Heart right ventricle (tissue), 16 donors: ENCODE measurements around the gene SPECC1. TPM values are rescaled to one million over a fixed set of nuclear protein-coding genes. Genes with fewer than 3 reads are reported as not detected.

ENCODE experiments used
- ATAC-seq, 8 donors: fragments of 200-7000 bp; cut with Tn5 transposase; one replicate each; pipeline ENCODE4 v1.9.1; 2020; ENCODE audit warnings: mild to moderate bottlenecking in 8 of 8, moderate library complexity in 8 of 8, moderate number of reproducible peaks in 1 of 8
- DNase-seq, 2 donors: peaks; one replicate each; pipeline ENCODE4 v3.0.0-alpha.2; 2020
- H3K27ac ChIP-seq, 10 donors: fragments of 200-600 bp; sonication (generic) in 2 of 10; one replicate each; pipeline versions ENCODE4 v1.5.0 to v1.8.0; 2020 to 2022; ENCODE audit warnings: mild to moderate bottlenecking in 3 of 10
- H3K27me3 ChIP-seq, 7 donors: fragments of 200-600 bp; one replicate each; pipeline ENCODE4 v1.8.0; 2021 to 2022; ENCODE audit warnings: mild to moderate bottlenecking in 2 of 7
- H3K36me3 ChIP-seq, 9 donors: fragments of 200-600 bp; sonication (generic) in 1 of 9; one replicate each; pipeline versions ENCODE4 v1.5.0 to v1.8.0; 2020 to 2022; ENCODE audit warnings: mild to moderate bottlenecking in 2 of 9
- H3K4me1 ChIP-seq, 9 donors: fragments of 200-600 bp; sonication (generic) in 1 of 9; one replicate each; pipeline versions ENCODE4 v1.5.0 to v1.8.0; 2020 to 2022; ENCODE audit warnings: mild to moderate bottlenecking in 4 of 9
- H3K4me3 ChIP-seq, 10 donors: fragments of 200-600 bp; sonication (generic) in 2 of 10; one replicate each; pipeline versions ENCODE4 v1.5.0 to v1.8.0; 2020 to 2022; ENCODE audit warnings: mild to moderate bottlenecking in 7 of 10, moderate library complexity in 2 of 10
- H3K9me3 ChIP-seq, 11 donors: fragments of 200-600 bp in 10 of 11; sonication (generic) in 2 of 11; one replicate each; pipeline versions ENCODE4 v1.5.0 to v1.8.0; 2013 to 2022; ENCODE audit warnings: mild to moderate bottlenecking in 2 of 11, control low read depth in 1 of 11, moderate library complexity in 1 of 11
- CTCF ChIP-seq, 9 donors: fragments of 200-600 bp; sonication (generic) in 2 of 9; IDR thresholded peaks; one replicate each; pipeline versions ENCODE4 v1.5.0 to v1.8.0; 2021 to 2022; ENCODE audit warnings: antibody characterized with exemption in 9 of 9, mild to moderate bottlenecking in 5 of 9, moderate library complexity in 1 of 9
- WGBS, 2 donors: extraction: QIAGEN DNeasy Blood & Tissue Kit; methylation state at CpG; one replicate each; pipeline ENCODE4 v1.1.7; 2013; ENCODE audit warnings: inconsistent platforms in 1 of 2; 5-methylcytosine and 5-hydroxymethylcytosine counted together
- intact Hi-C, 10 donors: fragments of 100-400 bp; cut with DNase I; formaldehyde crosslinking; loops; one replicate each; pipeline versions ENCODE4 v1.11.1 to v1.14.2; 2022
- polyA plus RNA-seq, 2 donors: library from polyadenylated mRNA; stranded (reverse); fragments of 200-250 nt; gene quantifications; one replicate each; pipeline ENCODE4 v1.2.3, GENCODE V29; 2013
- total RNA-seq, 10 donors: library from RNA; stranded (reverse); fragmentation: NEBNext Ultra II Directional in 3 of 10; extraction: Animal tissue kit (Norgen Biotek cat#: 25700) in 3 of 10; gene quantifications; one replicate each; pipeline versions ENCODE4 v1.2.1 to v1.2.4, GENCODE V29; 2021 to 2023
- donor health status: Arrhythmogenic right ventricular cardiomyopathy.
- donor health status: ischemic (EF 13 %, LVEDD 7.1; RV severe dilation, severe dysfunction).
- donor health status: healthy with polysubstance abuse.
- donor health status: DM: no; HTN: yes; CAD: no.
- donor health status: DM: no; HTN: no; CAD: no.
- donor health status: ischemic (EF 25% LVEDD 6.9; RV normal size, moderate dysfunction).
- donor health status: ischemic (EF 25% LVEDD 5.7; RV mildly dilated, moderate dysfunction).
- donor health status: healthy.
- donor health status: DM: yes; HTN: yes; CAD: no.
- donor health status: Ischemic cardiomyopathy.
- donor health status: ischemic (EF 35%, LVEDD 5.7; RV mildly dilated, moderate dysfunction).
- donor health status: nonischemic (EF 11% LVEDD 7.7; RV severe dilation, severe dysfunction).
- donor health status: DM: yes; HTN: yes; CAD: no.
- donor health status: PGD.
- donor health status: ischemic (EF 29% LVEDD 5.4; RV normal size, mild dysfunction).
- donor health status: nonischemic (EF 23%, LVEDD 6.1; RV moderate dilation, normal function).

The SPECC1 gene
- total and polyA plus RNA-seq, 12 donors: 2.9 to 15.2 (median 8.5) TPM

- H3K9me3 ChIP-seq: no peaks in the 10 kb centered on the region
- no peak for ATAC-seq
- peaks cover 0 to 16% (median 0%) of the 10 kb centered on the region in 9 donors for H3K4me1 ChIP-seq
- H3K27ac ChIP-seq: no peak overlapping the region
- no peak for TF ChIP-seq CTCF (IDR thresholded peaks at IDR 0.05)
- no peak for DNase-seq
- intact Hi-C loops: no loop called here
- H3K4me3 ChIP-seq: no peak overlapping the region
- H3K36me3 ChIP-seq: no peaks in the 10 kb centered on the region
- no peaks in the 10 kb centered on the region for H3K27me3 ChIP-seq
Observed at GRCh38 chr17:20040216-20040615, 31.1 kb downstream of the SPECC1 start.

- Histone ChIP-seq H3K36me3 (no peaks in the 10 kb centered on the region), H3K27ac (no peak overlapping the region), H3K4me3 (no peak overlapping the region), H3K27me3 (no peaks in the 10 kb centered on the region), H3K9me3 (no peaks in the 10 kb centered on the region), H3K4me1 (peaks cover 0 to 16% (median 0%) of the 10 kb centered on the region in 9 donors)
- DNase-seq: no peak
- WGBS, 2 donors: 91 to 93% methylated on average over 3 of the region's 3 CpGs
- no peak for TF ChIP-seq CTCF (IDR thresholded peaks at IDR 0.05)
- ATAC-seq: no peak
- intact Hi-C loops: no loop called here
Observed at GRCh38 chr17:20043021-20043420, 33.9 kb downstream of the SPECC1 start.

GRCh38 chr17:20045476-20045875 is 36.3 kb downstream of the SPECC1 start:
- 43 to 48% methylated on average over 1 of the region's 1 CpG for WGBS, 2 donors
- intact Hi-C loops: no loop called here
- DNase-seq (no peak), ATAC-seq (no peak)
- H3K27ac ChIP-seq: no peak overlapping the region
- H3K9me3 ChIP-seq: no peaks in the 10 kb centered on the region
- H3K27me3 ChIP-seq: no peaks in the 10 kb centered on the region
- peaks cover 0 to 16% (median 0%) of the 10 kb centered on the region in 9 donors for H3K4me1 ChIP-seq
- no peak for TF ChIP-seq CTCF (IDR thresholded peaks at IDR 0.05)
- H3K4me3 ChIP-seq: no peak overlapping the region
- no peaks in the 10 kb centered on the region for H3K36me3 ChIP-seq

- WGBS, 2 donors: 80 to 81% methylated on average over 8 of the region's 8 CpGs
- H3K27ac ChIP-seq: no peak overlapping the region
- no peak for TF ChIP-seq CTCF (IDR thresholded peaks at IDR 0.05)
- H3K4me1 ChIP-seq: peaks cover 0 to 16% (median 0%) of the 10 kb centered on the region in 9 donors
- DNase-seq (no peak), ATAC-seq (no peak)
- H3K4me3 ChIP-seq: no peak overlapping the region
- no peaks in the 10 kb centered on the region for H3K36me3 ChIP-seq
- no peaks in the 10 kb centered on the region for H3K9me3 ChIP-seq
- intact Hi-C loops: no loop called here
- H3K27me3 ChIP-seq: no peaks in the 10 kb centered on the region
Observed at GRCh38 chr17:20046629-20047028, 37.5 kb downstream of the SPECC1 start.
